ENCODE data around the gene ZNF23.

DNA sequence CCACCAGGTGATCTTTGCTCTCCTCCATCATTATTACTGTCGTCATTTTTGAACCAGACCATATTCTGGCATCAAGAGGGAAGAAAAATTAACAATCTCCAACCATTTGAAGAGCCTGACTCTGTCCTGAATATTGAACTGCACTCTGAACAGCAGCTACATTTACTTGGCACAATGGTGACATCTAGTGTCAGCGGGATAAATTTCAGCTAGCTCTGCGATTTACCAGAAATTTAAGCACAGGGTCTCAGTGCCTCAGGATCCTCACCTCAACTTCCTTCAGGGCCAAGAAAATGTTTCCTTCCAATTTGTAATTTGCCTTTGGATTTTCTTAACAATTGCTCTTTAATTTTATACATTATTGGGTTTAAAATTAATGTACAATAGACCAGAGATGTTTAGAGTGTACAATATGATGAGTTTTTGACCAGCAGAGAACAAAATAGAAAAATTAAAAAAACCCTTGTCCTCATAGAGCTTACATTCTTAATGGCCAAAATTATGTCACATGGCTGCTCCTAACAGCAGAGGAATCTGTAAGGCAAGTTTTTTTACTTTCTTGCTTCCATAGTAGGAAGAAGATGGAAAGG, 37.8 kb upstream of the ZNF23 start:
- TF ChIP-seq POLR2AphosphoS5 (IDR thresholded peaks at IDR 0.05; ENCODE audit: low read depth, low read length) (no peak), POLR2A (IDR thresholded peaks at IDR 0.05; ENCODE audit: low read depth, low read length) (no peak)

All from GM12891 (cell line).